H7 (cell line): ENCODE results near the gene C22orf31. TPM values are rescaled to one million over a fixed set of nuclear protein-coding genes. Genes with fewer than 3 reads are reported as not detected.
"Not testable (repeated sequence)": the region's sequence is repeated elsewhere in the genome, so short reads cannot be mapped to it uniquely, and the experiment has no call there.

Experiments used
- DNase-seq: peaks from one replicate; pipeline ENCODE4 v3.0.0; 2012
- H3K27me3 ChIP-seq: 2 replicates; pipeline ENCODE4 v1.6.0; 2011; ENCODE audit warnings: mild to moderate bottlenecking, low read length; ENCODE audit not compliant: control insufficient read depth, insufficient read depth
- H3K36me3 ChIP-seq: replicated peaks from 2 replicates; pipeline ENCODE4 v1.5.1; 2011; ENCODE audit warnings: low read length; ENCODE audit not compliant: control insufficient read depth, insufficient read depth
- H3K4me3 ChIP-seq: 2 replicates; pipeline ENCODE4 v1.5.1; 2011; ENCODE audit warnings: low read depth, mild to moderate bottlenecking, control low read depth, low read length, moderate library complexity; ENCODE audit not compliant: insufficient read depth
- total RNA-seq: library from RNA; depleted of rRNA; stranded (reverse); fragments of >200 nt; shearing (Covaris generic); gene quantifications from 2 replicates; pipeline ENCODE4 v1.2.3, GENCODE V29; 2014

The C22orf31 gene
- total RNA-seq, 1 experiment from 2014 or later, result not detected

GRCh38 chr22:29089507-29089906, 27.9 kb upstream of the C22orf31 start:
- Histone ChIP-seq H3K27me3 (no peaks in the 10 kb centered on the region), H3K4me3 (no peak overlapping the region), H3K36me3 (no peaks in the 10 kb centered on the region)
- DNase-seq, result no peak

DNA sequence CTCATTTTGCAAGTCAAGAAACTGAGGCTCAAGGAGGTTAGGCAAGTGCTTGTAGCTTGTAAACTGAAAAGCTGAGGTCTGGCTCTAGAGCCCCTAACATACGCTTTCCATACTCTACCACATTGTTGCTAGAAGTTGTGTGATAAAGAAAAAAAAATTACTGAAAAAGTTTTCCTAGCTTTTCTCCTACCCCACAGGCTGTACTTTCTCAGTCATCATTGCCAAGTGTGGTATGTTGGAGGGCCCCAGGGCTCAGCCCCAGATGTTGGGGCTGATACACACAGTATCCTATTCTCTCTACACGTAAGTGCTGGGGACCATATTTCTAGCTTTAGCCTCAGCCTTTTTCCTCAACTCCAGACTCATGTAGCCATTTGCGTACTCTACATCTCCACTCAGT, 27.2 kb upstream of the C22orf31 start:
- Histone ChIP-seq H3K36me3 (no peaks in the 10 kb centered on the region), H3K27me3 (no peaks in the 10 kb centered on the region), H3K4me3 (no peak overlapping the region)
- no peak for DNase-seq

GRCh38 chr22:29087012-29087411, 25.4 kb upstream of the C22orf31 start:
- Histone ChIP-seq H3K4me3 (no peak overlapping the region), H3K36me3 (no peaks in the 10 kb centered on the region), H3K27me3 (no peaks in the 10 kb centered on the region)
- DNase-seq, result no peak

DNA sequence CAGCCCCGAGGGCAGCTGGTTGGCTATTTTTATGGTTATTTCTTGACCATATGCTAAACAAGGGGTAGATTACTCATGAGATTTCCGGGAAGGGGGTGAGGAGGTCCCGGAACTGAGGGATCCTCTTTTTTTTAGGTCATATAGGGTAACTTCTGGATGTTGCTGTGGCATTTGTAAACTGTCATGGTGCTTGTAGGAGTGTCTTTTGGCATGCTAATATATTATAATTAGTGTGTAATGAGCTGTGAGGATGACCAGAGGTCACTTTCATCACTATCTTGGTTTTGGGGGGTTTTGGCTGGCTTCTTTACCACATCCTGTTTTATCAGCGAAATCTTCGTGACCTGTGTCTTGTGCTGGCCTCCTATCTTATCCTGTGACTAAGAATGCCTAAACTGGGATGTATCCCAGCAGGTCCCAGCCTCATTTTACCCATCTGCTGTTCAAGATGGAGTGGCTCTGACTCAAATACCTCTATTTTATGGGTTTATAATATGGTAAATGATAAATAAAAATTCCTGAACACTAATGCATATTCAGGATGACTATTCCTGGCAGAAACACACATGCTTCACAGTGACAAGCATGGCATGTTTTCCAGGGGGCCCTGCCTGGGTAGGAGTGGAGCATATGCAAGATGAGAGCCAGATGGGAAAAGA, 22.4 kb upstream of the C22orf31 start:
- Histone ChIP-seq H3K27me3 (no peaks in the 10 kb centered on the region), H3K4me3 (no peak overlapping the region), H3K36me3 (no peaks in the 10 kb centered on the region)
- DNase-seq, result no peak

- not testable (repeated sequence) for H3K4me3 ChIP-seq, H3K27me3 ChIP-seq, DNase-seq
Observed at GRCh38 chr22:29083576-29083932, 21.9 kb upstream of the C22orf31 start.

GRCh38 chr22:29082826-29083545, 21.4 kb upstream of the C22orf31 start:
- no peak overlapping the region for H3K4me3 ChIP-seq
- H3K36me3 ChIP-seq, result no peaks in the 10 kb centered on the region
- H3K27me3 ChIP-seq, result no peaks in the 10 kb centered on the region
- no peak for DNase-seq

More at GRCh38 chr22:29083576-29083932, 21.9 kb upstream of the C22orf31 start:
- H3K36me3 ChIP-seq, result not testable (repeated sequence)

DNA sequence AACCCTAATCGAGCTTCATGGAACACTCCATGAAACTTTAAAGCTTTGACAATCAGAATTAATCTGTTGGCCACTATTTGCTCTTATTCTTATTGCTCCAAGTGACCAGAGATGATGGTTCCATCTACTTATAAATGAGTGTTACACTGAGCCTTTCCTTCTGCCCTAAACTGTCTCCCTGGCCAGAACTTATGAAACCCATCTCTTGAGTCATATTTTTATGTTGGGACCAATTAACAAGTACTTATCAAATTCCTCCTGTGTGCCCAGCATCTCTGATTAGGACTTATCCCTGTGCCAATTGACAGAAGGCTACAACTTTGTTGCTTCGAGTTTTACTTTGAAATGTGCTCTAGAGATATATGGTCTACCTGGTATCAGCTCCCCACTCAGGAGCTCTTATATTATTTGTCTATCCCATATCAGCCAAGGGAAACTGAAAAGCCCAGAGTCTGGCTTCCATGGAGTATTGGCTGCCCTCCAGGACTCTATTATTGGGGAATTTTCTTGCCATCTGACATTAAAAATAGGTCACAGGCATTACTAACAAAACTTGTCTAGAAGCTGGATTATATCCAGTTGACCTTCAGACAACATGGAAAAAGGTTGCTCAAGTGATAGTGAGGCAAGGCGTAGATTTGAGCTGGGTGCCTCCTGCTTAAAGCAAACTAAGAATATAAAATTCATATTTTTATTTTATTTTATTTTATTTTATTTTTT, 20.0 kb upstream of the C22orf31 start:
- DNase-seq, result no peak

DNA sequence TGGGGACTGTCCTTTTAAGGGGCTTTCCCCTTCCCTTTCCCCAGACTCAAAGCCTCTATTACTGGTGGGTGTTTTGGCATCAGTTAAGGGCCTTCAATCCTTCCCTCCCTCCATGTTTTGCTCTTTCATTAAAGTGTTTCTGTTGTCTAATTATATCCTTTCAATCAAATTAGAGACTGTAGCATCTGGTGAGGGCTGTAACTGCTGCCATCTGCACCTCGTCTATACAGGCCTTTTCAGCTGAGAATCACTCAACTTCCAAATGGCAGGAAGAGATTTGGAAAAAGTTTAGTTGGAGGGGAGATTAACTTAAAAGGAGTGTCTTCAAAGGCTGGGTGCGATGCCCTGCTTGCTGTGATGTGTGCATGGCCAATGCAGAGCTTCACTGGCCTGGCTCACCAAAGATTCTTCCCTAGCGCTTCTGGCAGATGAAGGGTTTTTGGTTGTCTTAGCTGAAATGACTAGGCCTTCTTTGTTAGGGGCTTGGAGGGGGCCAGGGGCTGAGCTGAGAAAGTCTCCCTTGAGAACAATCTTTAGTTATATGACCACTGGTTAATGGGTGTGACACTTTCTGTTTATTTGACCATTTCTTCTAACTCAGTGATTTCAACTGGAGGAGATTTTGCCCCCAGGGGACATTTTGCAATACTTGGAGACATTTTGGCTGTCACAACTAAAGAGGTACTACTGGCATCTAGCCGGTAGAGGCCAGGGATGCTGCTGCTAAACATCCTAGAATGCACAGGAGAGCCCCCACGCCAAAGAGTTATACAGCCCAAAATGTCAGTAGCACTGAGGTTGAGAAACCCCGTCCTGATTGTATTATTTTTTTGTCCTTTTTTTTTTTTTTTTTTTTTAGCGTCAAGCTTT, 18.7 kb upstream of the C22orf31 start:
- Histone ChIP-seq H3K4me3 (no peak overlapping the region), H3K27me3 (no peaks in the 10 kb centered on the region), H3K36me3 (no peaks in the 10 kb centered on the region)
- DNase-seq, result no peak

More for the DNA sequence above, 20.0 kb upstream of the C22orf31 start:
- Histone ChIP-seq H3K4me3 (no peak overlapping the region), H3K36me3 (no peaks in the 10 kb centered on the region), H3K27me3 (no peaks in the 10 kb centered on the region)

GRCh38 chr22:29079218-29079901, 17.7 kb upstream of the C22orf31 start:
- Histone ChIP-seq H3K4me3 (no peak overlapping the region), H3K27me3 (peaks cover 3% of the 10 kb centered on the region; the same call in 1 of the 2 replicates), H3K36me3 (no peaks in the 10 kb centered on the region)
- no peak for DNase-seq

GRCh38 chr22:29078869-29079207, 17.2 kb upstream of the C22orf31 start:
- Histone ChIP-seq H3K4me3 (no peak overlapping the region), H3K27me3 (peaks cover 8% of the 10 kb centered on the region), H3K36me3 (no peaks in the 10 kb centered on the region)
- no peak for DNase-seq

- Histone ChIP-seq H3K4me3 (no peak overlapping the region), H3K27me3 (peaks cover 14% of the 10 kb centered on the region), H3K36me3 (no peaks in the 10 kb centered on the region)
- no peak for DNase-seq
Observed at GRCh38 chr22:29078036-29078868, 16.6 kb upstream of the C22orf31 start.

DNA sequence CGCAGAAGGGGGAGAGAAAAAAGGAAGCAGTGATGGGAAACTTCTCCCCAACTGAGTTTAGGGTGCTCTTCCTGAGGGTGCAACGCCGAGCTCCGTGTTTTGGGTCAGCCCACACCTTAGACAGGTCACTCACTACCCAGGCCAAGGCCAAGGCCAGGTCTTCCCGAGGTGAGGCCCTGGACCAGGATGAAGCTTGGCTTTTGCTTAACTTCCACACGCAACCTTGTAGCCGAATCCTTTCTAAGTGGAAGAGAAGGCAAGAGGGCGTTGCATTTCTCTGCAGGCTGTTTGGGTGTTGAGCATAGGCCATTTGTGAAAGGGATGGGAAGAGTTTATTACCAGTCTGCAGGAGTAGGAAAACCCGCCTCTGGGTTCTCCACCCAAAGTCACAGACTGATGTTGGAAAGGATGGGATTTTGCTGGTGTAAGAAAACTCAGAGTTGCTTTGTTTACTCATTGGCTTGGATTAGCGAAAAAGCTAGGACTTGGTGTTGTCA, 12.7 kb upstream of the C22orf31 start:
- no peak for DNase-seq
- Histone ChIP-seq H3K4me3 (peak overlapping the region; percentile 60), H3K27me3 (peaks cover 40% of the 10 kb centered on the region), H3K36me3 (no peaks in the 10 kb centered on the region)

- H3K36me3 ChIP-seq, result no peaks in the 10 kb centered on the region
- peaks cover 40% of the 10 kb centered on the region for H3K27me3 ChIP-seq
- peak overlapping the region; percentile 60 for H3K4me3 ChIP-seq
- peak; percentile 77 for DNase-seq
Observed at GRCh38 chr22:29073618-29074275, 12.1 kb upstream of the C22orf31 start.
